ENCODE results near the gene EPN2.
"Not testable (repeated sequence)": the region's sequence is repeated elsewhere in the genome, so short reads cannot be mapped to it uniquely, and the experiment has no call there.

Gene EPN2

DNA sequence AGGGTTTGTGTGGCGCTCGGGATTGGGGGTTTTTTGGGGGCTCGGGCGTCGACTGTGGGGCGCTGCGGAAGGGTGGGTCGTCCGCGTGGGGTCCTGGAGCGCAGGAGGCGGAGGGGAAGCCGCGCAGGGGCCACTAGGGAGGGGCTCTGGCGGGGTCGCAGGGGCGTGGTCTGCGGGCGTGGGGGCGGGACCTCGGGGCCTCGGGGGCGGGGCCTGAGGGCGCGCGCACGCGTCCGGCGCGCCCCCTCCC, at the start of gene EPN2:
EPN2 (plus strand) TSS at position 228 of the 250 bp plus-strand sequence. CDS start 45,754 bp downstream, outside the sequence.
- peak; percentile 53 to 63 for DNase-seq (ENCODE audit: low read depth in 2 of 2)

DNA sequence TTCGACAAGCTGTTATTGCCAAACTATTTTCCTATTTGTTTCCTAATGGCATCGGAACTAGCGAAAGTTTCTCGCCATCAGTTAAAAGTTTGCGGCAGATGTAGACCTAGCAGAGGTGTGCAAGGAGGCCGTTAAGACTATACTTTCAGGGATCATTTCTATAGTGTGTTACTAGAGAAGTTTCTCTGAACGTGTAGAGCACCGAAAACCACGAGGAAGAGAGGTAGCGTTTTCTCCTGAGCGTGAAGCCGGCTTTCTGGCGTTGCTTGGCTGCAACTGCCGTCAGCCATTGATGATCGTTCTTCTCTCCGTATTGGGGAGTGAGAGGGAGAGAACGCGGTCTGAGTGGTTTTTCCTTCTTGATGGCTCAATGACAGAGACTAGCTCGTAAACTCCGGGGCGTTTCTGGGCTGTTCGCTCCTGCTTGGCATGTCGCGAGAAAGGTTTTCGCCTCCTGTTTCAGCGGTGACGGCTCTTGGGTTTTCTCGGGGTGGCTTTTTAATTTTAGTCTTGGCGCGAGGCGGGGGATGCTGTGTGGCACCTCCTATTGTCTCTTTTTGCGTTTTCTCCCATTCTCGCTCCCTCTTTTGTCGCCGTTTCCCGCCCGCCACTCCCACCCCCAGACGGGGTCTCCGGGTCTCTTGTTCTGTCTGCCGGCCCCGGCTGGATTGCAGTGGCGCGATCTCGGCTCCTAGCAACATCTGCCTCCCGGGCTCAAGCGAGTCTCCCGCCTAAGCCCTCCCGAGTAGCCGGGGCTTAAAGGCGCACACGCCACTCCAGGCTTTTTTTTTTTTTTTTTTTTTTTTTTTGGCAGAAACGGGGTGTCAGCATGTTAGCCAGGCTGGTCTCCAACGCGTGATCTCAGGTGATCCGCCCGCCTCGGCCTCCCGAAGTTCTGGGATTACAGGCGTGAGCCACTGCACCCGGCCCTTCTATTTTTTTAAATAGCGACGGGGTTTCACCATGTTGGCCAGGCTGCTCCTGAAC, 49.0 kb upstream of the EPN2 start:
- DNase-seq (ENCODE audit: low read depth in 2 of 2): not testable (repeated sequence)

DNA sequence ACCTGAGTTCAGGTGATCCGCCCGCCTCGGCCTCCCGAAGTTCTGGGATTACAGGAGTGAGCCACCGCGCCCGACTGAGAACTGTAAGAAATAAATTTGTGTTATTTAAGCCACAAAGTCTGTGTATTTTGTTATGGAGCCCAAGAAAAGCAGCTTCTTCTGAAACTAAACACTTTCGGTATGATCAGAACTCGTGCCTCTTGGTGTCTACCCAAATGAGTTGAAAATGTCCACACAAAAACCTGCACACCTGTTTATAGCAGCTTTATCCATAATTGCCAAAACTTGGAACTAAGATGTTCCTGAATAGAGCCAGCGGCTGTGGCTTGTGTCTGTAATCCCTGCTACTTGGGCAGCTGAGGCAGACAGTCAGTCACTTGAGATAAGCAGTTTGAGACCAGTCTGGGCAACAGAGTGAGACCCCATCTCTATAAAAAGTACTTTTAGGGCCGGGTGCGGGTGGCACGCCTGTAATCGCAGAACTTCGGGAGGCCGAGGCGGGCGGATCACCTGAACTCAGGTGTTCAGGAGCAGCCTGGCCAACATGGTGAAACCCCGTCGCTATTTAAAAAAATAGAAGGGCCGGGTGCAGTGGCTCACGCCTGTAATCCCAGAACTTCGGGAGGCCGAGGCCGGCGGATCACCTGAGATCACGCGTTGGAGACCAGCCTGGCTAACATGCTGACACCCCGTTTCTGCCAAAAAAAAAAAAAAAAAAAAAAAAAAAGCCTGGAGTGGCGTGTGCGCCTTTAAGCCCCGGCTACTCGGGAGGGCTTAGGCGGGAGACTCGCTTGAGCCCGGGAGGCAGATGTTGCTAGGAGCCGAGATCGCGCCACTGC, 48.1 kb upstream of the EPN2 start:
- not testable (repeated sequence) for DNase-seq (ENCODE audit: low read depth in 2 of 2)

DNA sequence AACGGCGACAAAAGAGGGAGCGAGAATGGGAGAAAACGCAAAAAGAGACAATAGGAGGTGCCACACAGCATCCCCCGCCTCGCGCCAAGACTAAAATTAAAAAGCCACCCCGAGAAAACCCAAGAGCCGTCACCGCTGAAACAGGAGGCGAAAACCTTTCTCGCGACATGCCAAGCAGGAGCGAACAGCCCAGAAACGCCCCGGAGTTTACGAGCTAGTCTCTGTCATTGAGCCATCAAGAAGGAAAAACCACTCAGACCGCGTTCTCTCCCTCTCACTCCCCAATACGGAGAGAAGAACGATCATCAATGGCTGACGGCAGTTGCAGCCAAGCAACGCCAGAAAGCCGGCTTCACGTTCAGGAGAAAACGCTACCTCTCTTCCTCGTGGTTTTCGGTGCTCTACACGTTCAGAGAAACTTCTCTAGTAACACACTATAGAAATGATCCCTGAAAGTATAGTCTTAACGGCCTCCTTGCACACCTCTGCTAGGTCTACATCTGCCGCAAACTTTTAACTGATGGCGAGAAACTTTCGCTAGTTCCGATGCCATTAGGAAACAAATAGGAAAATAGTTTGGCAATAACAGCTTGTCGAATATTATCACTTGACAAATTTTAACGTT, 47.3 kb upstream of the EPN2 start:
- not testable (repeated sequence) for DNase-seq (ENCODE audit: low read depth in 2 of 2)

DNA sequence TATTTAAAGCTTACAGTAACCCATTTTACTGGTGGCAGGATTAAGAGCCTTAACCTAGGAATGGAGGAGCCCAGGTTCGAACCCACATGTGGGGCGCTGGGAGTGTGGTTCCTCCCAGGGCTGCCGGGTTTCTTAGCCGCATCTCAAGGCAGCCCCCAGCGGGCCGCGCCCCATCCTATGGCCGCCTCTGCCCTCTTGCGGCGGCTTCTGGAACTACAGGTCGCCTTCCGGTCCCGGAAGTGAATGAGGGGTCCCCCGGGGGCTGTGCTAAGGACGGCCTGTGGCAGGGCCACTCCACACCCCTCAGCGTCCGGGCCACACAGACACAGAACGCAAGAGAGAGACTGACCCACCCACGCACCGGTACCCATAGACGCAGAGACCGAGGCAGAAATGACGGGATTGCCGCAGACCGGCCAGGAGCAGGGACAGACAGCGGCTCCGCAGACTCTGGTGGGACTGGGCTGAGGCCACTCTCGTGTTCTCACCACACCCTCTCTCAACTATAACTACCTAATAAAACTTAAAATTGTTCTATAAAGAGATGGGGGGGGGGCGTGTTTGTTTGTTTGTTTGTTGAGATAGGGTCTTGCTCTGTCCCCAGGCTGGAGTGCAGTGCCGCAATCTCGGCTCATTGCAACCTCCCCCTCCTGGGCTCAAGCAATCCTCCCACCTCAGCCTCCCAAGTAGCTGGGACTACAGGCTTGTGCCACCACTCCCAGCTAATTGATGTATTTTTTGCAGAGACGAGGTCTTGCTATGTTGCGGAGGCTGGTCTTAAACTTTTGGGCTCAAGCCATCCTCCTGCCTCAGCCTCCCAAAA, 40.6 kb upstream of the EPN2 start:
- peak in 1 of 2 donors; percentile 11 for DNase-seq (ENCODE audit: low read depth in 2 of 2)

DNA sequence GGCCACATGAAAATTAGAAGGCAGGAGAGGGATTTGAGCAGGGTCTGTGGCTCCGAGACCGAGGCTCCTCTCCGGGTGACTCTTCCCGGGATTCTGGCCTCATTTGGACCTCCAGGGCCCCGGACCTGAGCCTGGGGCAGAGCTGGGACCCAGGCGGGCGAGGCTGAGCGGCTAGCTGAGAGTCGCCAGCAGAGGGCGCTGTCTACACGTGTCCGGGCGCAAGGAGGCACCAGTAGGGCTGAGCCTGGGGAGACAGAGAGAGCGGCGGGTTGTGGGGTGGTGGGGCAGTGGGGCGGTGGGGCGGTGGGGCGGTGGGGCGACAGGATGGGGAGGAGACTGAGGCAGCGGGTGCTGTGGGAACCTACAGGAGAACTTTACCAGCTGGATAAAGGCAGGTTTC, 34.7 kb upstream of the EPN2 start:
- DNase-seq (ENCODE audit: low read depth in 2 of 2): not testable (repeated sequence)

DNA sequence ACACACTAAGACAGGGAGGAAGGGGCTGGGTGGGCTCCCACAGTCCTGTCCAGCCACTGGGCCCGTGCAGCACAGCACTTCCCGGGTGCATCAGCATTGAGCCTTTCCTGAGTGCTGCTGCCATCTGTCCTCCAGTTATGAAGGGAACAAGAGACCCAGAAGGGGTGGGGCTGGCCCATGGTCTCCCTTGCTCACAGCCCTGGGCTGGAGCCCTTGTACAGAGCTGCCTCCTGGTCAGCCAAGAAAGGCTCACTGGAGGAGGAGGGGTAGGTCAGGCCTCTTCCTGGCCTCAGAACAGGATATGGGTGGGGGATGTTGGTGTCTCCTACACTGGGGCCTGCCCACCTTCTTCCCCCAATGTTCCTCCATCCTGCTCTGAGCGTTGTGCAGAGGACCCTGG, 33.7 kb upstream of the EPN2 start:
- DNase-seq (ENCODE audit: low read depth in 2 of 2): not testable (repeated sequence)

DNA sequence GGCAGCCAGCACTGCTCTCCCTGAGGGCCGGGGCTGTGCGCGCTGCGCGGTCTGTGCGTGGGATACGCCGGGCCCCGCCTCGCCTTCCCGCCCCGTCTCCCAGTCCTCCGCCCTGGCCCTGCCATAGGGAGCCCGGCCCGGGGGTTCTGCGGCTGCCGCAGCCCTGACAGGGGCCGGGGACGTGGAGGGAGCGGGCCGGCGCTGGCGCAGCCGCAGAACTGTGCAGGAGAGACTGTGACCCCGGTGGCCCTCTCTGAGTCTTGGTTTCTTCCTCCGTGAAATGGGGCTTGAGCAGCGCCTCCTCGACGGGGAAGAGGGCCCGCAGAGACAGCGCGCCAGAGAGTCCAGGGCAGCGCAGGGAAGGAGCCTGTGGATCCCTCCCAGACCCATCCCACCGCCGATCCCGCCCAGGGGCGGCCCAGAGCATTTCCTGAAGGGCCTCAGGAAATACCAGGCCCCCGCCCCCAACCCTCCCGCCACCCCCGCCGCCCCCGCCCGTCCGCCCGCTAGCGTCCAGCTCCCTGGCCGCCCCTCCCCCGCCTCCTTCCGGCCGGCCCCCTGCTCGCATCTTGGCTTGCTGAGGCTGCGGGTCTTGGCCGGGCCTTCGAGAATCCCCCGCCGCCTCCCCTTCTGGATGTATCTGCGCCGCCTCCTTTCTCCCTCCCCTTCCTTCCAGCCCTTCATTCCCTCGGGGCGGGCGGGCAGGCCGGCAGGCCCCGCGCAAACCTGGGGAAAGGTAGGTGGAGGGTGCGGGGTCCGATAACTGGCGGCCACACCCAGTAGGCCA, 21.9 kb upstream of the EPN2 start:
- not testable (repeated sequence) for DNase-seq (ENCODE audit: low read depth in 2 of 2)

DNA sequence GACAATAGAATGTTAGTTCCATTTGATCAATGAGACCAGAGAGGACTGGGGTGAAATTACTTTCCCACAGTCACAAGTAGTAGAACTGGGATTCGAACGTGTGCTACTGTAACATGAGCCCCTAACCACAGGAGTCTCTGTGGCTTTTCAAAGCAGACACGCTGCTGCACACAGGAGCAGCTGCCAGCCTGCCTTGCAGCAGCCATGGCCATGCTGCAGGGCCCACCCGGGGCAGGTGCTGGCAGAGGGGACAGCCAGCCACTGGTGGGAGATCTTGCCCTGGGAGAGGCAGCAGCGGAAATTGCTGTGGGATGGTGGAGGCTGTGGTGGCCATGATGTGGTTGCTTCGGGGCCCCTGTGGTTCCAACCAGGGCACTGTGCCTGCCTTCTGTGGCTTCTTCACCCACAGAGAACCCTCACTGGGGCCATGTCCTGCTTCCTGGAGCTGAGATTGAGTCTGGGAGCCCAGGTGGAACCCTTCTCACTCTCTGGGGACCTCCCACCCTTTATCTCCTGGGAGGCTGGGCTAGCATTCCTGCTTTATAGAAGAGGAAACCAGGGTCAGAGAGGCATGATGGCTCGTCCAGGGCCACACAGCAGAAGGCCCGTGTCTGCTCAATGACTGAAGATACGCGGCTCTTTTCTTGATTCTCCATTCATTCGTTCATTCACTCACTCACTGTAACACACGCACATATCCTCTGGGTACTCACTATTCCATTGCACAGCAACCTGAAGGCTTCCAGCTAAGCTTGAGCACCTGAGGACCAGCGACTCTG, 20.8 kb upstream of the EPN2 start:
- not testable (repeated sequence) for DNase-seq (ENCODE audit: low read depth in 2 of 2)

DNA sequence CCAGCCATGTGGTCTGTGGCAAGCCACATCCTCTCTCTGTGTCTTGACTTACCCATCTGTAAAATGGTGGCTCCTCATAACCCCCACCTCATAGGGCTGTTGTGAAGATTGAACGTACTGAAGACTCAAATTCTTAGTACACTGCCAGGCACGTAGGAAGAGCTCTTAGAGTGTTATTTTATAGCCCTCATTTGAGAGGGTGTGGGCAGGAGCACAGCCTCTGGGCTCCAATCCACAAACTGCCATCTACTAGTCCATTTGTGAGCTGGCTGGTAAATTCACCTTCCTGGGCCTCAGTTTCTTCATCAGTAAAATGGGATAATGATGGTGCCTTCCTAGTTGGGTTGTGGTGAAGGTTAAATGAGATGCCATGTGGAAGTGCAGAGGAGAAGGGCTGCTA, 18.3 kb upstream of the EPN2 start:
- DNase-seq (ENCODE audit: low read depth in 2 of 2): not testable (repeated sequence)

DNA sequence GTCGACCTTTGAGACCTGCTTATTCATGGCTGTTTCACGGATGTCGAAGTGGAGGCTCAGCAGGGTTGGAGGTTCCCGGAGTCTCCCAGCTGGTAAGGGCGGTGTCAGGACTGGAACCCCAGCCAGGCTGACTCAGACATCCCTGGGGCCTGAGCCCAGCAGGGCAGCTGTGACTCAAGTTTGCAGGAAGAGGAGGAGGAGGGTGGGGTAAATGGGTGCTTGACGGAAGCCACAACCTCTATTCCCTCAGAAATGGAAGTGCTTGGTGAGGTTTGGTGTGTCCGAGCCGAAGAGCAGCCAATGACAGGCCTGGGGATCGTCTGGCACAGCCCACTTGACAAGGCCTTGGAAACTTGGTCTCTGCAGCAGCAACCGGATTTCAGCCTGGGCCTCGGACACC, 17.8 kb upstream of the EPN2 start:
- DNase-seq (ENCODE audit: low read depth in 2 of 2): not testable (repeated sequence)

DNA sequence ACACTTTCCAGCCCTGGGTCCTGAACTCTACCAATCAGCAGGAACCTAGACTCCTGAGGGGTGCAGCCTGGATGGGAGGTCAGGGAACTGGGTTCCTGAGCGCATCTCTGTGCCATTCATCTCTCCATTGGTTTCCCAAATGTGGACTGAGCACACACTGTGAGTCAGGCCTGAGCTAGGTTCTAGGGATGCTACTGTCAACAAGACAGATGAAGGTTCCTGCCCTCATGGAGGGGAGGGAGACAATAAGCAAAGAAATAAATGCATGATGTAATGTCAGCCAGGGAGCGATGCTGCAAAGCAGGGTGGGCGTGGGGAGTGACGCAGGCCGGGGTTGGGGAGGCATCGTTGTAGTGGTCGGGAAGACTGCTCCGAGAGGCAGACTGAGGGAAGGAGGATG, 17.0 kb upstream of the EPN2 start:
- not testable (repeated sequence) for DNase-seq (ENCODE audit: low read depth in 2 of 2)

DNA sequence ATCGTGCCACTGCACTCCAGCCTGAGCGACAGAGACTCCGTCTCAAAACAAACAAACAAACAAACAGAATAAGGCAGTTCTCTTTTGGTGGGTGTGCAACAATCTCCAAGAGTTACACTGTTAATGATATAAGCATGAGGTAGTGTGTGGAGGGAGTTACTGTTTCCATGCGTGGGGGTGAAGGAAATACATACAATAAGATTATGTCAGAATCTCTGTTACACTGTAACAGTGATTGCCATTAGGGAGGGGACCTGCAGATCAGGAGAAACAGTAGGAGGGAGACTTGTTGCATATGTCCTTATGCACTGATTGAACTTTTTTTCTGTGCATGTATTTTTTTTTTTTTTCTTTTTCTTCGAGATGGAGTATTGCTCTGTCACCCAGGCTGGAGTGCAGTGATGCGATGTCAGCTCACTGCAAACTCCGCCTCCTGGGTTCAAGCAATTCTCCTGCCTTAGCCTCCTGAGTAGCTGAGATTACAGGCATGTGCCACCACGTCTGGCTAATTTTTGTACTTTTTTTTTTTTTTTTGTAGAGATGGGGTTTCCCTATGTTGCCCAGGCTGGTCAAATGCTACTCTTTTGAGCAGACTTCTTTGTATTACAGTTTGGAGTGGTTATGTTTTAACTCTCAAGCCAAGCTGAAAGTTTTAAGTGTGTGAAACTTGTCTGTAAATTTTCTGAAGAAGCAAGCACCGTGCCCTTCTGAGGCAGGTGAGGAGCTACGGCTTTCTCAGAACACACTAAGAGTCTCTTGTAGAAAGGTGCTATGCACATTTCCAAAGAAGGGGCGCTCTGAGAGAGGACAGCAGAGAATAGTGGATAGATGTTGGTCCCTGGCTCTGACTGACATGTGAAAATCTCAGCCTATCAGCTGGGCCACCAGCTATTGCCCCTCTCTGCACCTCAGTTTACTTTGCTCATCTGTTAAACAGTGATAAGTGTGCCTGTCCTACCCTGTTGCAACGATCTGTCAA, 10.3 kb upstream of the EPN2 start:
- not testable (repeated sequence) for DNase-seq (ENCODE audit: low read depth in 2 of 2)

DNA sequence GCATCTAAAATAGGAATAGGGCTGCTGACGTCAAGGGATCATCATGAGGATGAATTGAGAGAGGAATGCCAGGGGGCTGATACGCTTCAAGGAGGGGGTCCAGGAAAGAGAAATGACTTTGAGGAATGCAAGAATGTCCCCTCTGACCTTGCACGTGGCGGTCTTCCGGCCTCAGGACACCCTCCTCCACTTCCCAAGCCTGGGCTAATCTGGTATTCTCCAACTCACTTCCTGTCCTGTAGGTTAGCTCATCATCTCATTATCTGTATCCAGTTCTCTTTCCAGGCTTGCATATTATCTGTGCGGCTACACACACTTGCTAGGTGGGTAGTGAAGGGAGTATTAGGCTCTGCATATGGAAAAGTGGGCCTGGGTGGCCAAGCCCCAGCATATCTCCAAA, 2.5 kb upstream of the EPN2 start:
- DNase-seq (ENCODE audit: low read depth in 2 of 2): not testable (repeated sequence)

DNA sequence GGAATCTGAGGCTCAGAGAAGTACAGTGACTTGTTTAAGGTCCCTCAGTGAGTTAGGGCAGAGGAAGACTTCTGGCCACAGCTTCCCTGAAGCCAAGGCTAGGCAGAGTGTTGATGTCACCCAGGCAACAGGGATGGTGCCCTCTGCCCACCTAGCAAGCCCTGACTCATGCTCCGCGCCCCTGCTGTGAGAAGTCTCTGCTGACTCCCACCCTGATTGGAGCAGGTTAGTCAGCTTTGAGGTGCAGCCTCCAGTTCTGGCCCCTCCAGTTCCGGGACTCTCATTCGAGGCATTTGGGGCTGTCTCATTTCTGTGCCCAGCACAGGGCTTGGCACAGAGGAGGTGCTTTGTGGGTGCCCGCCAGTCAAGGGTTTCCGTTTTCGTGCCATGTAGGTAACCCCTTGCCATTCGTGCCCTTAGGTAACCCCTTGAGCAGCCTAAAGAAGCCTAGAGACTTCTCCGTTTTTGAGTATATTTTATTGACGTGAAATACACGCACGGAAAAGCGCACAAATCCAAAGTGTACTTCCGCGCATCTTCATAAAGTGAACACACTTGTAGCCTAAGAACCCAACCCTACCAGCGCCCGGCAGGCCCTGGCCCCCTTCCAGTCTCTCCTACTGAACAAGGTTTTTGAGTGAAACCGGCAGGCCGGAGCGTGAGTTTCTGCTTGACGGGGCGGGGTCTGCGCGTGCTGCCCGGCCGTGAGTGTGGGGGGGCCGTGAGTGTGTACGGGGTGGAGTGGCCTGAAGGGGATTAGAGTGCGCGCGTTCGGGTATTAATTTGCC, 621 bp upstream of the EPN2 start:
- DNase-seq (ENCODE audit: low read depth in 2 of 2): not testable (repeated sequence)

DNA sequence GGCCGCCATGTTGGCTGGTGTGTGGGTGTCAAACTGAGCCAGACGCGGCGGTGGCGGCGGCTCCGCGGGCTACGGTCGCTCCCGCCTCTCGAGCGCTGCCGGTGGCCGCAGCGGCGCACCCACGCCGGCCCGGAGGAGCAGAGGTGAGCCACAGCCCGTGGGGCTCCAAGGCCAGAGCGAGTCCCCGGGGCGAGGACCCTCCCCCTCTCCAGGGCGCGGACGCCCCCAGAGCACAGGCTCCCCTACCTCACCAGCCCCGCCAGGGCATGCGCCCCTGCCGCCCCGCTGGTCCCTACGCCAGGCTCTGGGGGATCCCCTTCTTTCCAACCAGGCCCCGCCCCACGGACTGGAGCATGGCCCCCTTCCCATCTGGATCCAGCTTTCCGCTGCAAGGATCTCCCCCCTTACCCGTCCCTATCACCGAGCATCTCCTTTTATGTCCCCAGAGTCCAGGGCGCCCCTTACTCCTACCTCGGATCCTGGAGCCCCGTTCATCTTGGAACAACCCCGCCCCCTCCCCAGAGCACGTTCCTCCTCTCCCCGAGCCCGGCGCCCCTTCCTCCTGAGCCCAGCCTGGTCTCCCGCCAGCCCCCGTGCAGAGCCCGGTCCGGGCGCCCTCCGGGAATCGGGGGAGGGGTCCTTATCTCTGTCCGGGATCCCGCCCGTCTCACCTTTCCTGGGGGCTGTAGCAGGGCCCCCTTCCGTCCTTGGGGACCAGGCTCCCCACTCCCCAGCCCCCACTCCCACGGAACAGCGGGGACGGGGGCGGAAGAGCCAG, 412 bp downstream of the EPN2 start:
- DNase-seq (ENCODE audit: low read depth in 2 of 2): peak in 1 of 2 donors; percentile 28

DNA sequence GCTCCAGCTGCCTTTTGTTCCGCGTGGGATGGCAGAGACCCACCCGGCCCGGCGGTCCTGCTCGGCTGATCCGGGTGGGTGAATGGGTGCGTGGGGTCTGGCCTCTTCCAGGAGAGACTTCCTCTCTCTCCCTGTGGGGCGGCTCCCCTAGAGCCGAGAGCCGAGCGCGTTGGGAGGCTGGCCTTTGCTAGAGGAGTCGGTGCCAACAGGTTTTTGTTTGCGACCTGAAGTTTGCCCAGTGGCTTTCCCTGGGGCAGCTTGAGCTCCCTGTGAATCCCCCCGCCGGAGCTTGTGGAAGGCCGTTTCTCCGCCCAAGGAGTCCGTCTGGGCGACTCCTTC, 970 bp downstream of the EPN2 start:
- peak; percentile 3 to 5 for DNase-seq (ENCODE audit: low read depth in 2 of 2)

Measured in stimulated activated CD4-positive, alpha-beta T cell treated with anti-CD3 and anti-CD28 coated beads, Interleukin-1b, Interleukin-23, amount 100 ng/mL, for 4 hours (primary cell).